CD14-positive monocyte (primary cell): ENCODE data around the gene ARMC8. TPM values are rescaled to one million over a fixed set of nuclear protein-coding genes. Genes with fewer than 3 reads are reported as not detected.

Experiments
- DNase-seq, 3 donors: peaks; one replicate each; pipeline ENCODE4 v3.0.0-alpha.2; 2011 to 2022
- H2AFZ ChIP-seq: 2 replicates; pipeline ENCODE4 v1.6.0; 2012; ENCODE audit warnings: mild to moderate bottlenecking, low read depth, low read length, inconsistent platforms; ENCODE audit not compliant: insufficient read depth, poor library complexity, severe bottlenecking
- H3K27ac ChIP-seq, 2 donors: 1 replicate in 1 of 2; 2 replicates in 1 of 2; pipeline ENCODE4 v1.5.1; 2012 to 2013; ENCODE audit warnings: low read length in 2 of 2, control low read depth in 1 of 2, inconsistent platforms in 1 of 2, low read depth in 1 of 2, mild to moderate bottlenecking in 1 of 2
- H3K27me3 ChIP-seq, 2 donors: one replicate each; pipeline versions ENCODE4 v1.6.0 to v1.6.1; 2011 to 2013; ENCODE audit warnings: low read length in 2 of 2; ENCODE audit not compliant: control insufficient read depth in 2 of 2, insufficient read depth in 2 of 2
- H3K36me3 ChIP-seq, 2 donors: replicated peaks in 1 of 2; 1 replicate in 1 of 2; 2 replicates in 1 of 2; pipeline versions ENCODE4 v1.5.1 to v1.6.1; 2012 to 2013; ENCODE audit warnings: low read length in 2 of 2, control low read depth in 1 of 2, inconsistent platforms in 1 of 2, mild to moderate bottlenecking in 1 of 2; ENCODE audit not compliant: insufficient read depth in 2 of 2, control insufficient read depth in 1 of 2
- H3K4me1 ChIP-seq, 2 donors: 1 replicate in 1 of 2; 2 replicates in 1 of 2; pipeline versions ENCODE4 v1.5.1 to v1.6.1; 2012 to 2013; ENCODE audit warnings: low read length in 2 of 2, control low read depth in 1 of 2, inconsistent platforms in 1 of 2, mild to moderate bottlenecking in 1 of 2, moderate library complexity in 1 of 2; ENCODE audit not compliant: insufficient read depth in 2 of 2, control insufficient read depth in 1 of 2
- H3K4me2 ChIP-seq: replicated peaks from 2 replicates; pipeline ENCODE3; 2012; ENCODE audit warnings: low read length, moderate library complexity, mild to moderate bottlenecking; ENCODE audit not compliant: poor library complexity, severe bottlenecking; ENCODE audit errors: extremely low read depth
- H3K4me3 ChIP-seq, 3 experiments: fragments of 200-600 bp in 1 of 3; sonication (generic) in 1 of 3; replicated peaks in 1 of 3; 1 replicate in 2 of 3; 2 replicates in 1 of 3; pipeline ENCODE4 v1.5.1; 2011 to 2013; ENCODE audit warnings: low read length in 3 of 3, mild to moderate bottlenecking in 3 of 3, control low read depth in 2 of 3, low read depth in 2 of 3, inconsistent platforms in 1 of 3, moderate library complexity in 1 of 3
- H3K79me2 ChIP-seq: 2 replicates; pipeline ENCODE4 v1.6.0; 2012; ENCODE audit warnings: mild to moderate bottlenecking, control low read depth, inconsistent platforms, low read length, moderate library complexity; ENCODE audit not compliant: insufficient read depth
- H3K9ac ChIP-seq: 2 replicates; pipeline ENCODE4 v1.6.0; 2017; ENCODE audit warnings: low read length, mild to moderate bottlenecking; ENCODE audit not compliant: insufficient read depth, poor library complexity, severe bottlenecking
- H3K9me3 ChIP-seq, 2 donors: replicated peaks in 1 of 2; 1 replicate in 1 of 2; 2 replicates in 1 of 2; pipeline versions ENCODE4 v1.5.1 to v1.6.1; 2012 to 2013; ENCODE audit warnings: low read length in 2 of 2, control low read depth in 1 of 2; ENCODE audit not compliant: control insufficient read depth in 1 of 2, insufficient read depth in 1 of 2
- H4K20me1 ChIP-seq: 2 replicates; pipeline ENCODE4 v1.6.0; 2012; ENCODE audit warnings: mild to moderate bottlenecking, low read length, control low read depth, moderate library complexity; ENCODE audit not compliant: insufficient read depth
- H3K27ac Mint-ChIP-seq, 7 donors: one replicate each; pipeline ENCODE4 v1.8.0; 2020; ENCODE audit warnings: mild to moderate bottlenecking in 7 of 7, mixed read lengths in 7 of 7, moderate library complexity in 6 of 7, inconsistent platforms in 2 of 7
- H3K27me3 Mint-ChIP-seq, 3 donors: one replicate each; pipeline ENCODE4 v1.8.0; 2021 to 2022; ENCODE audit warnings: low read depth in 3 of 3, mild to moderate bottlenecking in 3 of 3, mixed read lengths in 3 of 3, moderate library complexity in 3 of 3, inconsistent platforms in 1 of 3
- H3K36me3 Mint-ChIP-seq, 2 donors: one replicate each; pipeline ENCODE4 v1.8.0; 2020; ENCODE audit warnings: mixed read lengths in 2 of 2, inconsistent platforms in 1 of 2, mild to moderate bottlenecking in 1 of 2
- H3K4me1 Mint-ChIP-seq: one replicate; pipeline ENCODE4 v1.8.0; 2020; ENCODE audit warnings: mild to moderate bottlenecking, mixed read lengths
- H3K4me3 Mint-ChIP-seq, 2 donors: one replicate each; pipeline ENCODE4 v1.8.0; 2020; ENCODE audit warnings: mild to moderate bottlenecking in 2 of 2, mixed read lengths in 2 of 2, moderate library complexity in 1 of 2
- H3K9me3 Mint-ChIP-seq, 7 donors: one replicate each; pipeline ENCODE4 v1.8.0; 2020 to 2022; ENCODE audit warnings: mixed read lengths in 7 of 7, mild to moderate bottlenecking in 6 of 7, moderate library complexity in 6 of 7, inconsistent platforms in 2 of 7
- CTCF ChIP-seq: fragments of 200-600 bp; IDR thresholded peaks from one replicate; pipeline ENCODE4 v1.8.0; 2022; ENCODE audit warnings: antibody characterized with exemption, mild to moderate bottlenecking
- WGBS: methylation state at CpG from one replicate; pipeline ENCODE4 v1.1.5; 2013; ENCODE audit warnings: missing lambda C conversion rate; ENCODE audit not compliant: insufficient coverage; 5-methylcytosine and 5-hydroxymethylcytosine counted together
- intact Hi-C, 2 donors: fragments of 100-400 bp; cut with micrococcal nuclease; formaldehyde crosslinking; loops; one replicate each; pipeline versions ENCODE4 v1.15.0 to v1.15.1; 2023
- polyA plus RNA-seq, 3 donors: library from polyadenylated mRNA; depleted of rRNA in 1 of 3; unstranded in 2 of 3; stranded (reverse) in 1 of 3; fragments of 300-500 nt in 2 of 3; fragments of >200 nt in 1 of 3; fragmentation: Illumina TruSeq in 2 of 3; gene quantifications; 1 replicate in 2 of 3; 2 replicates in 1 of 3; pipeline ENCODE4 v1.2.3, GENCODE V29; 2012 to 2021

ARMC8 gene
- polyA plus RNA-seq, 3 donors = 34.3 to 43.9 (median 42.0) TPM

GRCh38 chr3:138270245-138270644, 83.1 kb downstream of the ARMC8 start:
- H3K4me2 ChIP-seq = no peak overlapping the region
- no peak overlapping the region for H2AFZ ChIP-seq
- no peaks in the 10 kb centered on the region for H3K9me3 ChIP-seq
- DNase-seq = no peak
- H3K79me2 ChIP-seq = no peaks in the 10 kb centered on the region
- no peak overlapping the region for H3K4me3 Mint-ChIP-seq
- no peaks in the 10 kb centered on the region for H3K4me1 ChIP-seq
- H3K36me3 Mint-ChIP-seq = peaks cover 63 to 80% of the 10 kb centered on the region in 2 donors
- intact Hi-C loops = no loop called here
- H3K27ac ChIP-seq = no peak overlapping the region
- no peak overlapping the region for H3K9ac ChIP-seq
- no peaks in the 10 kb centered on the region for H4K20me1 ChIP-seq
- H3K36me3 ChIP-seq = peaks cover 60 to 92% of the 10 kb centered on the region in 2 donors
- H3K9me3 Mint-ChIP-seq = no peaks in the 10 kb centered on the region
- no peak overlapping the region for H3K4me3 ChIP-seq
- peaks cover 0 to 2% (median 0%) of the 10 kb centered on the region in 3 donors for H3K27me3 Mint-ChIP-seq
- no CpG with 5 or more reads among the region's 2 CpGs for WGBS
- no peaks in the 10 kb centered on the region for H3K27me3 ChIP-seq
- TF ChIP-seq CTCF = no peak
- H3K27ac Mint-ChIP-seq = peak overlapping the region in 1 of 7 donors; percentile 1
- peaks cover 2% of the 10 kb centered on the region for H3K4me1 Mint-ChIP-seq

GRCh38 chr3:138271189-138271794, 84.2 kb downstream of the ARMC8 start:
- H3K9me3 ChIP-seq = no peaks in the 10 kb centered on the region
- peaks cover 65 to 82% of the 10 kb centered on the region in 2 donors for H3K36me3 Mint-ChIP-seq
- DNase-seq = no peak
- TF ChIP-seq CTCF = no peak
- H2AFZ ChIP-seq = no peak overlapping the region
- H3K27ac ChIP-seq = peak overlapping the region in 1 of 2 donors; percentile 28
- H3K4me3 Mint-ChIP-seq = no peak overlapping the region
- H3K9ac ChIP-seq = no peak overlapping the region
- H3K4me2 ChIP-seq = no peak overlapping the region
- H3K27me3 Mint-ChIP-seq = no peaks in the 10 kb centered on the region
- H3K4me1 ChIP-seq = no peaks in the 10 kb centered on the region
- peak overlapping the region in 4 of 7 donors; percentile 9 to 34 (median 24) for H3K27ac Mint-ChIP-seq
- no peaks in the 10 kb centered on the region for H3K27me3 ChIP-seq
- H3K79me2 ChIP-seq = no peaks in the 10 kb centered on the region
- WGBS = 91% methylated on average over 1 of the region's 2 CpGs
- intact Hi-C loops = no loop called here
- no peak overlapping the region for H3K4me3 ChIP-seq
- H3K36me3 ChIP-seq = peaks cover 62 to 92% of the 10 kb centered on the region in 2 donors
- peaks cover 2% of the 10 kb centered on the region for H3K4me1 Mint-ChIP-seq
- no peaks in the 10 kb centered on the region for H4K20me1 ChIP-seq
- H3K9me3 Mint-ChIP-seq = no peaks in the 10 kb centered on the region
